CD4-positive, alpha-beta T cell (primary cell): ENCODE results near the gene VEPH1. TPM values are rescaled to one million over a fixed set of nuclear protein-coding genes. Genes with fewer than 3 reads are reported as not detected.

ENCODE experiments used
- ATAC-seq: fragments of 200-7000 bp; cut with Tn5 transposase; one replicate; pipeline ENCODE4 v1.10.0; 2022; ENCODE audit warnings: mild to moderate bottlenecking; ENCODE audit not compliant: poor library complexity
- CTCF ChIA-PET: fragments of 350-600 bp; sonication (Branson Sonifier 250); formaldehyde crosslinking; loops from one replicate; lab custom pipeline; 2021; ENCODE audit warnings: antibody characterized with exemption, inconsistent platforms; lab: Charles Lee
- POLR2A ChIA-PET: fragments of 350-600 bp; sonication (Branson Sonifier 250); formaldehyde crosslinking; loops from one replicate; lab custom pipeline; 2021; ENCODE audit warnings: antibody characterized with exemption, inconsistent platforms; lab: Charles Lee
- DNase-seq, 14 experiments: peaks; one replicate each; pipeline ENCODE4 v3.0.0-alpha.2; 2013 to 2020; ENCODE audit warnings: mixed read lengths in 2 of 14
- H3K27ac ChIP-seq, 2 donors: one replicate each; pipeline versions ENCODE4 v1.5.1 to v1.7.0; 2013; ENCODE audit warnings: low read length in 2 of 2, low read depth in 1 of 2, mild to moderate bottlenecking in 1 of 2
- H3K27me3 ChIP-seq, 2 experiments: 1 replicate in 1 of 2; 2 replicates in 1 of 2; pipeline versions ENCODE4 v1.6.1 to v1.7.0; 2013; ENCODE audit warnings: low read length in 2 of 2, control low read depth in 1 of 2, mild to moderate bottlenecking in 1 of 2, moderate library complexity in 1 of 2; ENCODE audit not compliant: insufficient read depth in 2 of 2, control insufficient read depth in 1 of 2
- H3K36me3 ChIP-seq: one replicate; pipeline ENCODE4 v1.6.1; 2013; ENCODE audit warnings: low read length, control low read depth; ENCODE audit not compliant: insufficient read depth
- H3K4me1 ChIP-seq: one replicate; pipeline ENCODE4 v1.6.1; 2013; ENCODE audit warnings: low read length, control low read depth; ENCODE audit not compliant: insufficient read depth
- H3K4me3 ChIP-seq: one replicate; pipeline ENCODE4 v1.5.1; 2013; ENCODE audit warnings: mild to moderate bottlenecking, low read length, moderate library complexity
- H3K9me3 ChIP-seq, 2 experiments: 1 replicate in 1 of 2; 2 replicates in 1 of 2; pipeline versions ENCODE4 v1.6.1 to v1.7.0; 2013; ENCODE audit warnings: low read length in 2 of 2, mild to moderate bottlenecking in 2 of 2, control low read depth in 1 of 2, moderate library complexity in 1 of 2; ENCODE audit not compliant: control insufficient read depth in 1 of 2, insufficient read depth in 1 of 2
- H3K27ac Mint-ChIP-seq: one replicate; pipeline ENCODE4 v1.8.0; 2020; ENCODE audit warnings: mixed read lengths
- H3K27me3 Mint-ChIP-seq: one replicate; pipeline ENCODE4 v1.8.0; 2021; ENCODE audit warnings: mixed read lengths
- H3K36me3 Mint-ChIP-seq: one replicate; pipeline ENCODE4 v1.8.0; 2021; ENCODE audit warnings: low read depth, mixed read lengths
- H3K4me1 Mint-ChIP-seq: one replicate; pipeline ENCODE4 v1.8.0; 2021; ENCODE audit warnings: low read depth, mixed read lengths
- H3K4me3 Mint-ChIP-seq: one replicate; pipeline ENCODE4 v1.8.0; 2020; ENCODE audit warnings: mild to moderate bottlenecking, mixed read lengths
- H3K9me3 Mint-ChIP-seq: one replicate; pipeline ENCODE4 v1.8.0; 2020; ENCODE audit warnings: mixed read lengths
- CTCF ChIP-seq: fragments of 200-600 bp; IDR thresholded peaks from one replicate; pipeline ENCODE4 v1.8.0; 2022; ENCODE audit warnings: antibody characterized with exemption, mild to moderate bottlenecking
- intact Hi-C, 2 experiments: fragments of 100-400 bp; cut with DNase I in 1 of 2; cut with micrococcal nuclease in 1 of 2; formaldehyde crosslinking; loops; one replicate each; pipeline versions ENCODE4 v1.15.1 to v1.9.0; 2023 to 2025; cut with DNase I, micrococcal nuclease
- total RNA-seq, 174 experiments: library from RNA in 2 of 174; stranded (reverse) in 2 of 174; gene quantifications; one replicate each; pipeline ENCODE4 v1.2.3 and lab custom pipeline; 2021 to 2026

VEPH1 gene
- total RNA-seq, 2 experiments from 2014 or later = not detected

- H3K27ac ChIP-seq = no peak overlapping the region
- H3K27me3 ChIP-seq = no peaks in the 10 kb centered on the region
- H3K9me3 ChIP-seq = no peaks in the 10 kb centered on the region
- ATAC-seq = no peak
- H3K36me3 ChIP-seq = no peaks in the 10 kb centered on the region
- Mint-ChIP-seq H3K4me3 (no peak overlapping the region), H3K9me3 (peaks cover 12% of the 10 kb centered on the region), H3K27ac (no peak overlapping the region), H3K36me3 (no peaks in the 10 kb centered on the region), H3K4me1 (no peaks in the 10 kb centered on the region), H3K27me3 (no peaks in the 10 kb centered on the region)
- no peaks in the 10 kb centered on the region for H3K4me1 ChIP-seq
- no peak for TF ChIP-seq CTCF
- CTCF ChIA-PET = no interaction called here
- intact Hi-C loops = no loop called here
- H3K4me3 ChIP-seq = no peak overlapping the region
- no peak for DNase-seq
- POLR2A ChIA-PET = no interaction called here
Observed at GRCh38 chr3:157387708-157388435, 115.3 kb downstream of the VEPH1 start.

- POLR2A ChIA-PET = no interaction called here
- CTCF ChIA-PET = no interaction called here
- no peaks in the 10 kb centered on the region for H3K36me3 ChIP-seq
- H3K4me1 ChIP-seq = no peaks in the 10 kb centered on the region
- intact Hi-C loops = no loop called here
- no peaks in the 10 kb centered on the region for H3K9me3 ChIP-seq
- Mint-ChIP-seq H3K9me3 (no peaks in the 10 kb centered on the region), H3K27ac (no peak overlapping the region), H3K4me1 (no peaks in the 10 kb centered on the region), H3K27me3 (no peaks in the 10 kb centered on the region), H3K4me3 (no peak overlapping the region), H3K36me3 (no peaks in the 10 kb centered on the region)
- no peaks in the 10 kb centered on the region for H3K27me3 ChIP-seq
- no peak overlapping the region for H3K27ac ChIP-seq
- H3K4me3 ChIP-seq = no peak overlapping the region
- DNase-seq (no peak), ATAC-seq (no peak)
- no peak for TF ChIP-seq CTCF
Observed at GRCh38 chr3:157384491-157384890, 118.7 kb downstream of the VEPH1 start.

- H3K36me3 Mint-ChIP-seq = no peaks in the 10 kb centered on the region
- ChIA-PET CTCF (interaction anchor here (2.0 kb wide), 1 partner anchor 10 kb away, joined by 5 read pairs; no protein-coding TSS in a partner anchor), POLR2A (no interaction called here)
- TF ChIP-seq CTCF = no peak
- H3K27ac Mint-ChIP-seq = no peak overlapping the region
- ATAC-seq (no peak), DNase-seq (no peak)
- H3K4me1 ChIP-seq = no peaks in the 10 kb centered on the region
- H3K9me3 ChIP-seq = no peaks in the 10 kb centered on the region
- H3K27me3 ChIP-seq = no peaks in the 10 kb centered on the region
- no peaks in the 10 kb centered on the region for H3K27me3 Mint-ChIP-seq
- intact Hi-C loops = no loop called here
- no peak overlapping the region for H3K27ac ChIP-seq
- no peak overlapping the region for H3K4me3 ChIP-seq
- no peak overlapping the region for H3K4me3 Mint-ChIP-seq
- H3K9me3 Mint-ChIP-seq = no peaks in the 10 kb centered on the region
- H3K36me3 ChIP-seq = no peaks in the 10 kb centered on the region
- no peaks in the 10 kb centered on the region for H3K4me1 Mint-ChIP-seq
Observed at GRCh38 chr3:157384031-157384430, 119.2 kb downstream of the VEPH1 start.
